Erythroblast (primary cell): ENCODE results near the gene DHDDS.

Source experiments
- DNase-seq, 2 experiments: peaks; one replicate each; lab custom pipeline; 2025; lab: John Stamatoyannopoulos, UW
- GATA1 ChIP-seq: IDR thresholded peaks from 2 replicates; pipeline ENCODE4 v1.6.1; 2011; ENCODE audit warnings: low read depth, mild to moderate bottlenecking, control low read depth, low read length, moderate library complexity
- POLR2A ChIP-seq: IDR thresholded peaks from 2 replicates; pipeline ENCODE4 v1.6.1; 2011; ENCODE audit warnings: mild to moderate bottlenecking, low read length

Gene DHDDS

DNA sequence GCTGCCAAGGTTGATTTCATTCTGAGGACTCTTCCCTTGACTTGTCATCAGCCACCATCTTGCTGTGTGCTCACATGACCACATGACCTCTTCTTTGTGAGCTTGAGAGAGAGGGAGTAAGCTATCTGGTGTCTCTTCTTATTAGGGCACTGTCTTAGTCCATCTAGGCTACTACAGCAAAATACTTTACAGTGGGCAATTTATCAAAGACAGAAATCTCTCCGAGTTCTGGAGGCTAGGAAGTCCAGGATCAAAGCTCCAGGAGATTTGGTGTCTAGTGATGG, 85.6 kb downstream of the DHDDS start:
- DNase-seq: no peak
- TF ChIP-seq GATA1: no peak
- TF ChIP-seq POLR2A: no peak

- TF ChIP-seq GATA1 (no peak), POLR2A (no peak)
- DNase-seq: no peak
Measured at GRCh38 chr1:26518355-26518754, 86.2 kb downstream of the DHDDS start.

GRCh38 chr1:26520339-26520738, 88.2 kb downstream of the DHDDS start:
- no peak for TF ChIP-seq GATA1
- no peak for TF ChIP-seq POLR2A
- no peak for DNase-seq
